ENCODE measurements around the gene GRIN1.
"Not testable (repeated sequence)": the region's sequence is repeated elsewhere in the genome, so short reads cannot be mapped to it uniquely, and the experiment has no call there.

GRIN1 gene

GRCh38 chr9:137110911-137111787 lies 27.8 kb upstream of the GRIN1 start:
- no peak overlapping the region for H3K4me3 ChIP-seq
- H3K27ac ChIP-seq: no peak overlapping the region

- Histone ChIP-seq H3K27ac (no peak overlapping the region), H3K4me3 (no peak overlapping the region)
Measured at GRCh38 chr9:137111788-137112563, 27.0 kb upstream of the GRIN1 start.

DNA sequence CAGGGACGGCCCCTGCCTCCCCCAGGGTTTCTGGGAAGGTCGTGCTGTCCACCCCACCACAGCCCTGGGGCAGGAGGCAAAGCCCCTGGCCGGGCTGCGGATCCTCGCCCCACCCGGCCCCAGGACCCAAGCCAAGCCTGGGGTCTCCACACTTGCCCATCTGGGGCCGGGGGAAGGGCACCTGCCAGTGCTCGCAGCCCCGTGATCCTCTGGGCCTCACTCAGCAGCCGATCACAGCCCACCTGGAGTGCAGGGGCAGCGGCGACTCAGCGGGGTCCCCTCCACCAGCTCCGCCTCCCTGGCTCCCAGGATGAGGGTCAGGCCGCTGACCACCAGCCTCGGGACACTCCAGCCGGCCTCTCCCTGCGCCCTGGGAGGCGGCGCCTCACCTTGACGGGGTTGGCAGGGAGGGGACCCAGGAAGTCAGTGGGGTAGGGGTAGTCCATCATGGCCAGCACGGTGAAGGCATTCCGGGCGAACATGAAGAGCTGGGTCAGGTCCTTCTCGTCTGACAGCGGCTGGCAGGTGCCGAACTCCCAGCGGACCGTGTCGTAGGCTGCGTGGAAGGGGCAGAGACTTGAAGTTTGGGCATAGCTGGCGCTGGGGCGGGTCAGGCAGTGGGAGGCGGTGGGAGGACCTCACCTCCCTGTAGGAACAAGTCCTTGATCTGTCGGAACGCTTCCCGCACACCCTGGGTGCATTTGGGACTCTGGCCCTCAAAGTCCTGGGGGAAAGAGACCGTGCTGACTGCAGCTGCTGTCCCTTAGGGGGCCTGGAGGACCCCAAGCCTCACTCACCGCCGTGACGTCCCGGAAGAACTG lies 26.2 kb upstream of the GRIN1 start:
- Histone ChIP-seq H3K27ac (no peak overlapping the region), H3K4me3 (no peak overlapping the region)

GRCh38 chr9:137113385-137114159 lies 25.4 kb upstream of the GRIN1 start:
- Histone ChIP-seq H3K4me3 (peak overlapping the region in 5 of 7 experiments; percentile 2 to 78 (median 70)), H3K27ac (peak overlapping the region in 1 of 21 experiments; percentile 60)

DNA sequence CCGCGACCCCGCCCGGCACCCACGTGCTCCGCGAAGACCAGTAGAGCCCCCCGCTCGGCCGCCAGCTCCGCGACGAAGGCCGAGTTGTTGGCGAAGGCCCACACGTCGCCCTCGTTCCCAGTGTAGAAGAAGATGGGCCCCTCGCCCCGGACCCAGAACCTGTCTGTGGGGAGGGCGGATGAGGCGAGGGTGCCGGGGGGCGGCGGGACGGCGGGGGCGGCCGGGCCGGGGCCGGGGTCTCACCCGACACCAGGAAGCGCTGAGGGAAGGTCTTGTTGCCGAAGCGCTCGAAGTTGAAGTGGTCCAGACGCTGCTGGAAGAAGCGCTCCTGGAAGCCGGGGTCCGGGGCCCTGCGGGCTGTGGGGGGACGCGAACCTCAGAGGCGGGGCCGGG lies 24.7 kb upstream of the GRIN1 start:
- H3K27ac ChIP-seq: peak overlapping the region in 20 of 21 experiments; percentile 9 to 85 (median 72)

GRCh38 chr9:137114613-137115393 lies 24.2 kb upstream of the GRIN1 start, which contains the start of gene DPP7:
Gene DPP7, minus strand, starts transcription at chr9:137114733. Its CDS starts 20 bp downstream, at chr9:137114713.
- Histone ChIP-seq H3K27ac (peak within 1 kb of the TSS in 20 of 21 experiments; percentile 9 to 85 (median 72)), H3K4me3 (peak within 1 kb of the TSS; percentile 60 to 91 (median 74))

More for the DNA sequence above, 24.7 kb upstream of the GRIN1 start:
- peak overlapping the region; percentile 60 to 91 (median 74) for H3K4me3 ChIP-seq

DNA sequence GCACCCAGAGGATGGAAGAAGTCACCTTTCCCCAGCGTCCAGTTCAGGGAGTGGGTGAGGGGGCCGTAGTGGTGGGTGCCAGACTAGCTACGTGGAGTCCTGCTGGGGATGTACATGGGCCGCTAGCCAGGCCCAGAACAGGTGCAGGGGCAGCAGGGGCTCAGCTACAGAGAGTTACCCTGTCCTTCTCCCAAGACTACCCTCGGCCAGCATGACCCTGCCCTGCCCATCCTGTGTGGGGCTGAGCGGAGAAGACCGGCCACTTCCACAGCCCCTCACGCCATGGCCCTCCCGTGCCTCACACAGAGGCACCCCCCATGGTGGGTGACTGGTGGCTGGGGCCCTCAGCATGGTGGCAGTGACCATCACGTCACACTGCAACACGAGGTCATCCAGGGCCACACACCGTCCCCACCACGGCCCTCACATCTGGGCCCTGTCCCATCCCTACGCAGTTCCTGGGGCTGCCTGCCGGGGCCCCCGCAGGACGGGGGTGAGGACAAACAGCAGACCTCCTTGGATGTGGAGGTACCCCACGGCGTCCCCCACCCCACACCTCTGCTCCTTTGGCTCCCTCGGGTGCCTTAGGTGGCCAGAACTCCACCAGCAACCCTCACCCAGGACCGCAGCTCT lies 23.4 kb upstream of the GRIN1 start:
- Histone ChIP-seq H3K27ac (peak overlapping the region in 1 of 21 experiments; percentile 85), H3K4me3 (peak overlapping the region in 2 of 7 experiments; percentile 69 to 74)

- H3K27ac ChIP-seq: no peak overlapping the region
- no peak overlapping the region for H3K4me3 ChIP-seq
Measured at GRCh38 chr9:137116027-137116507, 22.9 kb upstream of the GRIN1 start.

- Histone ChIP-seq H3K27ac (no peak overlapping the region), H3K4me3 (no peak overlapping the region)
Measured at GRCh38 chr9:137116728-137117127, 22.2 kb upstream of the GRIN1 start.

- no peak overlapping the region for H3K4me3 ChIP-seq
- no peak overlapping the region for H3K27ac ChIP-seq
Measured at GRCh38 chr9:137117269-137117731, 21.7 kb upstream of the GRIN1 start.

DNA sequence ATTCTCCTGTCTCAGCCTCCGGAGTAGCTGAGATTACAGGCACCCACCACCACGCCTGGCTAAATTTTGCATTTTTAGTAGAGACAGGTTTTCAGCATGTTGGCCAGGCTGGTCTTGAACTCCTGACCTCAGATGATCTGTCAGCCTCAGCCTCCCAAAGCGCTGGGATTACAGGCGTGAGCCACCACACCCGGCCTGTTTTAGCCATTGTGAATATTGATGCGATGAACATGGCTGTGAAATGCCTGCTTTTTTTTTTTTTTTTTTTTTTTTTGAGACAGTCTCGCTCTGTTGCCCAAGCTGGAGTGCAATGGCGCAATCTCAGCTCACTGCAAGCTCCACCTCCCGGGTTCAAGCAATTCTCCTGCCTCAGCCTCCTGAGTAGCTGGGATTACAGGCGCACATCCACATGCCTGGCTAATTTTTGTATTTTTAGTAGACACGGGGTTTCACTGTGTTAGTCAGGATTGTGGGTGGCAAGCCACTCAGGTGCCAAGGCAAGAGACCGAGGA lies 20.8 kb upstream of the GRIN1 start:
- H3K4me3 ChIP-seq, H3K27ac ChIP-seq: not testable (repeated sequence)

GRCh38 chr9:137121927-137122795 lies 16.8 kb upstream of the GRIN1 start:
- H3K27ac ChIP-seq, H3K4me3 ChIP-seq: not testable (repeated sequence)

DNA sequence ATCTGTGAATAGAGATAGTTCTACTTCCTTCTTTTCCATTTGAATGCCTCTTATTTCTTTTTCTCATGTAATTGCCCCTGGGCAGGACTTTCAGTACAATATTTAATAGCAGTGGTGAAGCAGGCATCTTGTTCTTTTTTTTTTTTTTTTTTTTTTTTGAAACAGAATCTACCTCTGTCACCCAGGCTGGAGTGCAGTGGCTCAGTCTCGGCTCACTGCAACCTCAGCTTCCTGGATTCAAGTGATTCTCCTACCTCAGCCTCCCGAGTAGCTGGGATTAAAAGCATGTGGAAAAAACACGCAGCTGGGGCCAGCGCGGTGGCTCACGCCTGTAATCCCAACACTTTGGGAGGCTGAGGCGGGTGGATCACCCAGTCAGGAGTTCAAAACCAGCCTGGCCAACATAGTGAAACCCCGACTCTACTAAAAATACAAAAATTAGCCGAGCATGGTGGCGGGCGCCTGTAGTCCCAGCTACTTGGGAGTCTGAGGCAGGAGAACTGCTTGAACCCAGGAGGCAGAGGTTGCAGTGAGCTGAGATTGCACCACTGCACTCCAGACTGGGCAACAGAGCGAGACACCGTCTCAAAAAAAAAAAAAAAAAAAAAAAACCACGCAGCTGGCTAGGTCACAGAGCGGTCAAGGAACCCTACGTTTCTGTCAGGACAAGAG lies 16.0 kb upstream of the GRIN1 start:
- H3K27ac ChIP-seq, H3K4me3 ChIP-seq: not testable (repeated sequence)

GRCh38 chr9:137123468-137123837 lies 15.5 kb upstream of the GRIN1 start:
- H3K4me3 ChIP-seq: no peak overlapping the region

DNA sequence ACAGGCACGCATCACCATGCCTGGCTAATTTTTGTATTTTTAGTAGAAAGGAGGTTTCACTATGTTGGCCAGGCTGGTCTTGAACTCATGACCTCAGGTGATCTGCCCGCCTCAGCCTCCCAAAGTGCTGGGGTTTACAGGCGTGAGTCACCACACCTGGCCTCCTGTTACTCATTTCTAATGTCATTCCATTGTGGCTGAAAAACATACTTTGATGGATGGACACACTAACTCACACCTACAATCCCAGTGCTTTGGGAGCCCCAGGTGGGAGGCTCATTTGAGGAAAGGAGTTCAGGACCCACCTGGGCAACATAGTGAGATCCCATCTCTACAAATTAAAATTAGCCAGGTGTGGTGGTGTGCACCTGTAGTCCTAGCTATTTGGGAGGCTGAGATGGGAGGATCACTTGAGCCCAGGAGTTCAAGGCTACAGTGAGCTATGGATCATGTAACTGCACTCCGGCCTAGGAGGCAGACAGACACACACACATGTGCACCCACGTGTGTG lies 14.9 kb upstream of the GRIN1 start:
- not testable (repeated sequence) for H3K27ac ChIP-seq, H3K4me3 ChIP-seq

More at GRCh38 chr9:137123468-137123837, 15.5 kb upstream of the GRIN1 start:
- H3K27ac ChIP-seq: no peak overlapping the region

Measured in skin epidermis (tissue), 12 donors.